Ascending aorta (tissue), 2 donors: ENCODE results near the gene GNAT2. TPM values are rescaled to one million over a fixed set of nuclear protein-coding genes. Genes with fewer than 3 reads are reported as not detected.

Source experiments
- DNase-seq, 2 donors: peaks; one replicate each; pipeline ENCODE4 v3.0.0-alpha.2; 2019; ENCODE audit warnings: low spot score in 2 of 2
- H3K27ac ChIP-seq, 2 donors: fragments of 200-600 bp; sonication (generic); one replicate each; pipeline ENCODE4 v1.5.1; 2016 to 2017; ENCODE audit warnings: mild to moderate bottlenecking in 1 of 2
- H3K27me3 ChIP-seq: fragments of 200-600 bp; sonication (generic); one replicate; pipeline ENCODE4 v1.5.1; 2017
- H3K36me3 ChIP-seq, 2 donors: fragments of 200-600 bp; sonication (generic); one replicate each; pipeline ENCODE4 v1.5.1; 2016
- H3K4me1 ChIP-seq, 2 donors: fragments of 200-600 bp; sonication (generic); one replicate each; pipeline ENCODE4 v1.5.1; 2016 to 2017; ENCODE audit warnings: mild to moderate bottlenecking in 1 of 2
- H3K4me3 ChIP-seq, 2 donors: fragments of 200-600 bp; sonication (generic); one replicate each; pipeline ENCODE4 v1.5.1; 2016 to 2017; ENCODE audit warnings: mild to moderate bottlenecking in 1 of 2
- H3K9me3 ChIP-seq, 2 donors: fragments of 200-600 bp; sonication (generic); one replicate each; pipeline ENCODE4 v1.5.1; 2016
- intact Hi-C: fragments of 100-400 bp; cut with DNase I; formaldehyde crosslinking; loops from one replicate; pipeline ENCODE4 v1.15.1; 2023
- total RNA-seq: library from RNA; depleted of rRNA; stranded (reverse); fragments of >200 nt; gene quantifications from one replicate; pipeline ENCODE4 v1.1.0, GENCODE V29; 2016
- TF ChIP-seq, protein P1 (sequence below), 3 experiments: fragments of 200-600 bp in 2 of 3; fragments of 450-650 bp in 1 of 3; sonication (generic) in 2 of 3; IDR thresholded peaks; one replicate each; pipeline ENCODE4 v1.5.1; 2016 to 2019; ENCODE audit warnings: antibody characterized with exemption in 3 of 3, mild to moderate bottlenecking in 1 of 3, moderate library complexity in 1 of 3

GNAT2 gene
- total RNA-seq, 1 donor from 2014 or later = not detected

DNA sequence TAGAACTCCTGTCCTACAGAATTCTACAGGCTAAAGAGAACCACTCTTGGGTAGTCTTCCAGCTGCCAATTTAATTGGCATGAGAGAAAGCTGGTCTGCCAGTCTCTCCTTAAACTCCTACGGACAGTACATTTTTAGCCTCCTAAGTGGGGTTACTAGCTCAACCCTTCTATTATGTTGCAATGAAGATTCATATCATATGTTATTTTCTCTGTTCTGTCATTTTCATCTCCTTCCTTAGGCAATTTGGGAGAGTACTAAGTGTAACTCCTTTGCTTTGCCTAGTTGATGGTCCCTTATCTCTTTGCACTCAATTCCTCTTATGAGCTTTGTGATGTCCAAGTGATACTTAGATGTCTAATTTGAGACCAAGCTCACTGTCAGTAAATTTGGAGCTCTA is 14.0 kb downstream of the GNAT2 start:
- Histone ChIP-seq H3K27me3 (no peaks in the 10 kb centered on the region), H3K4me3 (no peak overlapping the region), H3K9me3 (no peaks in the 10 kb centered on the region), H3K27ac (no peak overlapping the region), H3K4me1 (no peaks in the 10 kb centered on the region), H3K36me3 (no peaks in the 10 kb centered on the region)
- intact Hi-C loops = no loop called here
- DNase-seq = no peak
- TF ChIP-seq, protein P1, sequence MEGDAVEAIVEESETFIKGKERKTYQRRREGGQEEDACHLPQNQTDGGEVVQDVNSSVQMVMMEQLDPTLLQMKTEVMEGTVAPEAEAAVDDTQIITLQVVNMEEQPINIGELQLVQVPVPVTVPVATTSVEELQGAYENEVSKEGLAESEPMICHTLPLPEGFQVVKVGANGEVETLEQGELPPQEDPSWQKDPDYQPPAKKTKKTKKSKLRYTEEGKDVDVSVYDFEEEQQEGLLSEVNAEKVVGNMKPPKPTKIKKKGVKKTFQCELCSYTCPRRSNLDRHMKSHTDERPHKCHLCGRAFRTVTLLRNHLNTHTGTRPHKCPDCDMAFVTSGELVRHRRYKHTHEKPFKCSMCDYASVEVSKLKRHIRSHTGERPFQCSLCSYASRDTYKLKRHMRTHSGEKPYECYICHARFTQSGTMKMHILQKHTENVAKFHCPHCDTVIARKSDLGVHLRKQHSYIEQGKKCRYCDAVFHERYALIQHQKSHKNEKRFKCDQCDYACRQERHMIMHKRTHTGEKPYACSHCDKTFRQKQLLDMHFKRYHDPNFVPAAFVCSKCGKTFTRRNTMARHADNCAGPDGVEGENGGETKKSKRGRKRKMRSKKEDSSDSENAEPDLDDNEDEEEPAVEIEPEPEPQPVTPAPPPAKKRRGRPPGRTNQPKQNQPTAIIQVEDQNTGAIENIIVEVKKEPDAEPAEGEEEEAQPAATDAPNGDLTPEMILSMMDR (IDR thresholded peaks at IDR 0.05) = no peak

DNA sequence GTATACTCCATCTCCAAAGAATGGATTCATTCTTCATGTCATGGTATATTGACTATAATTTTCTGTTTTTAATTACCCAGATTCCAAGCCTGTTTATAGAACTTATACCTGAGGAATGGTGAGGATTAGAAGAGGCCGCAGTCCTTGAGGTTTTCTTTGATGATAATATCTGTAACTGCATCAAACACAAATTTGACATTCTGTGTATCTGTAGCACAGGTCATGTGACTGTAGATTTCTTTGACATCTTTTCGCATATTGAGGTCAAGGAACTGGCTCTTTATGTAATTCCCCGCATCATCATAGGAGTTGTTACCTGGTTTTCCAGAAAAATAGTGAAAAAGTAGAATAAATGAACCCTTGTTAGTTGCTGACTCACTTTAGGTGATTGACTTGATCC is 16.2 kb downstream of the GNAT2 start:
- H3K4me3 ChIP-seq = no peak overlapping the region
- no peaks in the 10 kb centered on the region for H3K9me3 ChIP-seq
- H3K27ac ChIP-seq = no peak overlapping the region
- H3K4me1 ChIP-seq = no peaks in the 10 kb centered on the region
- no peak for DNase-seq
- TF ChIP-seq, protein P1 (IDR thresholded peaks at IDR 0.05) = no peak
- intact Hi-C loops = no loop called here
- H3K27me3 ChIP-seq = no peaks in the 10 kb centered on the region
- peaks cover 0 to 5% of the 10 kb centered on the region in 2 donors for H3K36me3 ChIP-seq

DNA sequence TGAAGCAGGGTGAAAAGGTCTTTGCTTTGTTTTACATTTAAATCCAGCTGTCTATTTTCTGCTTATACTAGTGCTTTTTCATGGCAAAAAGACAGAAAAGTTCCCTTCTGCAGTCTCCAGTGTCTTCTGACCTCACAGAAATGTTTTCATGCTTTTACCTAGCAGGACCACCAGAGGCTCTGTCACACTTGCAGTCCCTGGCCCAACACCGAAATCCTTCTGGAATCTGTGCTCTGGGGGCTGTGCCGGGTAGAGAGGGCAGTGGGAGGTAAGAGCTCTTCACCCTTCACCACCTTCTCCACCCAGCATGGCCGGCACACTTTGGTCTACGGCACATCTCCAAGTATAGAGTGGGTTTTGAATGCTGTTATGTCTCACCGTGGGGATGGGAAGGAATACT is 20.8 kb downstream of the GNAT2 start:
- H3K27me3 ChIP-seq = no peaks in the 10 kb centered on the region

DNA sequence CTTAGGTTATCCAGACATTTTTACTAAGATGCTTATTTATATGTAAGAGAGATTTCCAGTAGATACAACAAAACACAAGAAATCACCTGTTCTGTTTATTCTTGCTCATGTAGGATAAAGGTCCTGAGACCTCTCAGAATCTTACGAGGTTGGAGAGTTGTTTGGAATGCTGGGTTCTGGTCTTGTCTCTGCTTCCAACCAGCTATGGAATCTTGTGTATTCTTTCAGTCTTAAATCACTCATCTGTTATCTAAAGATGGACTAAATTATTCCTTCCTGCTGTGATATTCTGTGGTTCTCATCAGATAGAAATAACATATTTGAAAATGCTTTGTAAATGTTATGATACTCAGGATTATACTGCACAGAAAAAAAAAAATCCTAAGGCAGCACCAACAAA is 21.3 kb downstream of the GNAT2 start:
- no peak for DNase-seq
- no peak overlapping the region for H3K4me3 ChIP-seq
- intact Hi-C loops = no loop called here
- H3K36me3 ChIP-seq = peaks cover 18 to 30% of the 10 kb centered on the region in 2 donors
- no peak overlapping the region for H3K27ac ChIP-seq
- no peaks in the 10 kb centered on the region for H3K4me1 ChIP-seq
- no peaks in the 10 kb centered on the region for H3K27me3 ChIP-seq
- TF ChIP-seq, protein P1 (IDR thresholded peaks at IDR 0.05) = no peak
- no peaks in the 10 kb centered on the region for H3K9me3 ChIP-seq

More for the DNA sequence above, 20.8 kb downstream of the GNAT2 start:
- intact Hi-C loops = no loop called here
- H3K4me3 ChIP-seq = no peak overlapping the region
- H3K36me3 ChIP-seq = peaks cover 13 to 27% of the 10 kb centered on the region in 2 donors
- no peak for DNase-seq
- TF ChIP-seq, protein P1 (IDR thresholded peaks at IDR 0.05) = no peak
- no peak overlapping the region for H3K27ac ChIP-seq
- no peaks in the 10 kb centered on the region for H3K4me1 ChIP-seq
- no peaks in the 10 kb centered on the region for H3K9me3 ChIP-seq

DNA sequence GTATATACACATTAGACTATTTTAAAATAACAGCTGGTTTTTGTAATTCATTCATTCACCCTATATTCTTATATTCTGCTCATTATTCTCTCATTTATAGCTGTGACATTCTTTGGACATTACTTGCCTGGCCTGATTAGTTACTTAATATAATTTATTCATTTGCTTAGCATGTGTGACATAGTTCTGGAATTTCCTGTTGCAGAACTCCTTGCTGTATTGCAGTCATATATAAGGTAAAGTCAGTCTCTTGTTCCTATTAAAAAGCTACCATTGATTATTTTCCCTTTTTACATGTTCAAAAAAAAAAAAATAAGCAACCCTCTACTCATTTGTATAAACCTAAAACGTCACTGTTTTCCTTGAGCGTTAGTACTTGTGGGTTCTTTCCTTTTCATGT is 23.9 kb downstream of the GNAT2 start:
- no peak overlapping the region for H3K4me3 ChIP-seq
- intact Hi-C loops = no loop called here
- no peaks in the 10 kb centered on the region for H3K27me3 ChIP-seq
- H3K9me3 ChIP-seq = no peaks in the 10 kb centered on the region
- H3K4me1 ChIP-seq = no peaks in the 10 kb centered on the region
- DNase-seq = no peak
- TF ChIP-seq, protein P1 (IDR thresholded peaks at IDR 0.05) = no peak
- H3K27ac ChIP-seq = no peak overlapping the region
- peaks cover 32 to 47% of the 10 kb centered on the region in 2 donors for H3K36me3 ChIP-seq

DNA sequence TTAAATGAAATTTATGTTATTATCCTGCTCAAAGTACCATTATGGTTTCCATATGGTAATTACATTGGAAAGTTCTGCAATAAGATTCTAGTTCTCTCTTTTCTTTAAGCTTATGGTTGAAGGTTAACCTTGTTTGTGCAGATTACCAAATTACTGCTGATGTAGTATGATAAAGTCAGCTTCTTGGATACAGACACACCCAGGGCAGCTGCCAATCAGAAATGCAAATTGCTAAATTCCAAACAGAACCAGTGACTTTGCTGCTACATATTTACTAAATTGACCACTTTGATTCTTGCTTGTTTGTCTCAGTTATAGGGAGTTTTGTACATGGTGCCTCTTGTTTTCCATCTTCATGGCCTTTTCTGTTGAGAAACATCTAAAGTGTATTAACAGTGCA is 26.5 kb downstream of the GNAT2 start:
- Histone ChIP-seq H3K27me3 (no peaks in the 10 kb centered on the region), H3K4me3 (no peak overlapping the region), H3K36me3 (peaks cover 35 to 64% of the 10 kb centered on the region in 2 donors), H3K27ac (no peak overlapping the region), H3K9me3 (no peaks in the 10 kb centered on the region), H3K4me1 (no peaks in the 10 kb centered on the region)
- intact Hi-C loops = loop anchor here (1.0 kb wide), 1 partner anchor 33 kb away; no protein-coding TSS in a partner anchor
- DNase-seq = no peak
- TF ChIP-seq, protein P1 (IDR thresholded peaks at IDR 0.05) = no peak
